Activated T-cell treated with anti-CD3 and anti-CD28 coated beads for 24 hours (primary cell): Measurements from ENCODE around the gene AP3S2.
"Not testable (repeated sequence)": the region's sequence is repeated elsewhere in the genome, so short reads cannot be mapped to it uniquely, and the experiment has no call there.

Source experiments
- DNase-seq: peaks from one replicate; pipeline ENCODE4 v3.0.0-alpha.2; 2020; ENCODE audit warnings: low read depth

AP3S2 gene

GRCh38 chr15:89903015-89903857, 9.4 kb upstream of the AP3S2 start:
- DNase-seq, result no peak

- DNase-seq, result no peak
Measured at GRCh38 chr15:89900849-89901248, 7.1 kb upstream of the AP3S2 start.

DNA sequence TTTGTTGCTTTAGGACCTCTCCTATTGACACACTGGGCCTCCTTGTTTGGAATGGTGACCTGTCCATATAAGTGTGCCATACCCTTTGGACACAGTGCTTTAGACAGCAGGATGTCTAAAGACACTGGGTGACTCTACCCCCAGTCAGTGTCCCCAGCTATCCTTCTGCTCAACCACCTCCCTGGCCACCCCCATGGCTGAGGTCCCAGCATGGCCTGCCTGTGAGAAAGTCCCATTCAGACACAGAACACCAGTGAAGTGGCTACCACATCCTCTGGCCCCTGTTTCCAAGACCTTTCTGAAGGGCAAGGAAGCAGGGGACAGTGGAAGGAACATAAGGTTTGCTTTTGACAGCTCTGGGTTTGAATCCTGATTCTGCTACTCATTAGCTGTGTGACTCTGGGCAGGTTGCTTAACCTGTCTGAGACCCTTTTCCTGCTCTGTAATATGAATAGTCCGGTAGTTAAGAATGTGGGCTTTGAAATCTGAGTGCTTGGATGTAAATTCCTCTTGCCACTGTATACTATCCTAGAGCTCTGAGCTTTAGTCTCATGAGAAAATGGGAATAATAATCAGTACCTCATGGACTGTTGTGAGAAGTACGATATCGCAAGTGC, 6.3 kb upstream of the AP3S2 start:
- no peak for DNase-seq

- no peak for DNase-seq
Measured at GRCh38 chr15:89899295-89899945, 5.6 kb upstream of the AP3S2 start.

GRCh38 chr15:89898614-89899294, 5.0 kb upstream of the AP3S2 start:
- DNase-seq, result no peak

GRCh38 chr15:89898146-89898545, 4.4 kb upstream of the AP3S2 start:
- no peak for DNase-seq

DNA sequence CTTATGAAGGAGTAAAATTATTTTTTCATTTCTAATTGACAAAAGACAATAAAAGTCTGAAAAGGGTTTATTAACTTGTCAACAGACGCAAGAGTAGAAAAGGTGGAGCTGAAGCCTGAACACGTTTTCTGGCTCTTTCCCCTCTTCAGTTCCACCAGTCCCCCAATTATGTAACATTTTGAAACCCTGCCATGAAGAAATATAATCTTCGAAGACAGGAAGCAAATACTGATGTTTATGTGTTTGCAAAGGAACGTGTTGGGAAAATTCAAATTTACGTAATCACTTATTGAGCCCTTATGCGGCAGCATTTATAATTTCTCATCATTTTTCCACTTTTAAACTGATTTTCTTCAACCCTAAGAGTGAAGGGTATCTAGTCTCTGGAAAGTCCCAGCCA, 767 bp downstream of the AP3S2 start:
- DNase-seq, result no peak

- no peak for DNase-seq
Measured at GRCh38 chr15:89888214-89888804, 5.5 kb downstream of the AP3S2 start.

DNA sequence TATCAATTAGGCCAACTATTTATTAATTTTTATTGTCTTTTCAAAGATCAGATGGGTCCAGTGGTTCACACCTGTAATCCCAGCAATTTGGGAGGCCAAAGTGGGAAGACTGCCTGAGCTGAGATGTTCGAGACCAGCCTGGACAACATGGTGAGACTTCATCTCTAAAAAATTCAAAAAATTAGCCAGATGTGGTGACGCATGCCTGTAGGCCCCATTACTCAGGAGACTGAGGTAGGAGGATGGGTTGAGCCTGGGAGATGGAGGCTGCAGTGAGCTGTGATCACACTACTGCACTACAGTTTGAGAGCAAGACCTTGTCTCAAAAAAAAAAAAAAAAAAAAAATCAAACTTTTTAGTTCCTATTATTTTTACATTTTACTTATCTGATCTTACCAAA, 8.2 kb downstream of the AP3S2 start:
- DNase-seq, result no peak

DNA sequence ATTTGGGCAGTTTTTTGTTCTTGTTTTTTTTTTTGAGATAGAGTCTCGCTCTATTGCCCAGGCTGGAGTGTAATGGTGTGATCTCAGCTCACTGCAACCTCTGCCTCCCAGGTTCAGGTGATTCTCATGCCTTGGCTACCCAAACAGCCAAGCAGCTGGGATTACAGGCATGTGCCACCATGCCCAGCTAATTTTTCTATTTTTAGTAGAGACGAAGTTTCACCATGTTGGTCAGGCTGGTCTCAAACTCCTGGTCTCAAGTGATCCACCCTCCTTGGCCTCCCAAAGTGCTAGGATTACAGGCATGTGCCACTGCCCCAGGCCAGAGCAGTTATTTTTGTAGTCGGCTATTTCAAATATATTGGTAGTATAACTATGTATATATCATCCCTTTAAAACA, 8.6 kb downstream of the AP3S2 start:
- DNase-seq, result not testable (repeated sequence)

DNA sequence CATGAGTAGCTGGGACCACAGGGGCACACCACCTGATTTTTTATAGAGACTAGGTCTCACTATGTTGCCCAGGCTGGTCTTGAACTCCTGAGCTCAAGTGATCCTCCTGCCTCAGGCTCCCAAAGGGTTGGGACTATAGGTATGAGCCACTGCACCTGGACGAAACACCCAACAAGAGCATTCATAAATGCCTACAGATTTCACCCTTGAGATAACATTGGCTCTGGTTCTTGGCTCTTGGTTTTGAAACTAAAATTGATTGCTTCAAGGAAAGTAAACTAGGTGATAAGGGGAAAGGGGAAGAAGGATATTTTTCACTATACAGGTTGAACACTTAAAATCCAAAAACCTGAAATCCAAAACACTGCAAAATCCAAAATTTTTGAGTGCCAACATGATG, 10.3 kb downstream of the AP3S2 start:
- no peak for DNase-seq

DNA sequence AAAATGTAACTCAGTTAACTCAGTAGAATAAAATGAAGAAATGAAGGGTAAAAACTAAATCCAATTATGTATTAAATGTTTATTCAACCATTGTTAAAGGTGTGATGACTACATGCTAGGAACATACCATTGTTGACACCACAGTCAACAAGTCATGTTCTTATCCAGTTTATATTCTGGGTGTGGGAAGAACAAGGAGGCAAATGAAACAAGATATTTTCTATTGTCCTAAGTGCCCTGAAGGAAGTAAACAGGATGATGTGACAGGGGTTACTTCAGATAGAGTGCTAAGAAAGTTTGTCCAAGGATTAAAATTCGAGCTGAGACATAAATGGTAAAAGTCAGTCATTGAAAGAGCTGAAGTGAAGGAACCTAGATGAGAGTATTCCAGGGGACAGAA, 13.1 kb downstream of the AP3S2 start:
- DNase-seq, result no peak

DNA sequence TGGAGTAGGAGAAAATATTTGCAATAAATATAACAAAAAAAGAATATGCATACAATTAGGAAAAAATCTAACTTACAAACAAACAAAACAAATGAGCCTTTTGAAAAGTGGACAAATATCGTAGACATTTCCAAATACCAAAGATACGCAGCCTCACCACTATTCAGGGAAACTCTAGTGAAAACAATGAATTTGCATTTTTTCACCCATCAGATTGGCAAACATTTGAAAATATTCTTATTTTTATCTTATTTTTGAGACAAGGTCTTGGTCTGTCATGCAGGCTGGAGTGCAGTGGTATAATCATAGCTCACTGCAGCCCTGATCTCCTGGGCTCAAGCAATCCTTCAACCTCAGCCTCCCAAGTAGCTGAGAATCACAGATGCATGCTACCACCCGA, 15.5 kb downstream of the AP3S2 start:
- DNase-seq, result no peak

GRCh38 chr15:89877083-89877425, 16.7 kb downstream of the AP3S2 start:
- no peak for DNase-seq

DNA sequence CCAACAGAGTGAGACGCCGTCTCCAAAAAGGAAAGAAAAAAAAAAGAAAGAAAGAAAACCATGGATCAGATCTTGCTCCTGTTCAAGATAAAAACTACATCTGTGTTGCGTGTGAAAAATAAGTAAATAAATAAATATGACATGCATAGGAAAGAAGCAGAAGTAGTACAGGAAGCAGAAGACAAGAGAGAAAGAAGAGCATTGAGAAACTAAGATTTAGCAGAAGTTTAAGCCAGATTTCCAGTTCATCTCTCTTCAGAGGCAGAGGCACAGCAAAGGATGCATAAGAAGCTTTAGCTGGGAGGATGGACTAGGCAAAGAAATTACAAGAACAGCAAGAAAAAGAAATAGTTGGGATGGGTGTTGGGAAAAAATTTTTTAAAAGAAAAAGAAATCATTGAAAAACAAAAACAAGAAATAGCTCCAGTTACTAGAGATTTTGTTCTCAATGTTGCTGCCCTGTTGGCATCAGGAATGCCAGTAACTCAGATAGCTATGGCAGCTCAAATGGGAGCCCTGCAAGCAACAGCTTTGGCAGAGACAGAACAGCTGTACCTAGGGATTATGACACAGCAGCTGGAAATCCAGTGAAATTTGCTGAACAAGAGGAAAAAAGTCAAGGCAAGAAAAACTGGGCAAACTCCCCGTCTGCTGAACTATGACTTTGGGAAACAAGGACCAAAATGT, 17.3 kb downstream of the AP3S2 start:
- DNase-seq, result no peak

GRCh38 chr15:89875741-89876140, 18.1 kb downstream of the AP3S2 start:
- DNase-seq, result no peak

DNA sequence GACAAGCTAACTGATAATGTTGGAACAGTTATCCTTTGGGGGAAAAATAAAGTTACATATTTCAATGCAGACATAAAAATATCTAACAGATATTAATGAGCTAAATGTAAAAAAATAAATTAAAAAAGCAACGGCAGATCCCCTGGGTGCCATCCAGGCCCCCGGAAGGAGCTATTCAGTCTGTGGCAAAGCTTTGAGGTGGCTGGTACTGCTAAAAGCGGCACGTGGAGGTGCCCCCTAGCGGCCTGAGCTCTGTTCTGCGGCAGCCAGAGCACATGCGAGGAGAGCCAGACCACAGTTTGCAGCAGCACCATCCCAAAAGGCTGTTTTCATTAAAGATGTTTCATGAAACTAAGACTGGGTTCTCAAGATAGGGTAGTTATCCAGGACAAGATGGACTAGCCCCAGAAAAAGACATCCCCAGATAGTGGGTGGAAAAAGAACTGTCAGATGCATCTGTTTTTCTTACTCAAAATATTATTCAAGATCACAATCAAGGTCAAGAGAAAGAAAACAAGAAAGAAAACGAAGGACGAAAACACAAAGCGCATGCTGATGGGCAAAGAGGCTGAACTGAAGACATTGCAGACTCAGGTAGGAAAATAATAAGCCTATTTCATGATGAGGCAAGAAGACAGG, 18.7 kb downstream of the AP3S2 start:
- peak; percentile 76 for DNase-seq

GRCh38 chr15:89870688-89871288, 23.0 kb downstream of the AP3S2 start:
- no peak for DNase-seq

DNA sequence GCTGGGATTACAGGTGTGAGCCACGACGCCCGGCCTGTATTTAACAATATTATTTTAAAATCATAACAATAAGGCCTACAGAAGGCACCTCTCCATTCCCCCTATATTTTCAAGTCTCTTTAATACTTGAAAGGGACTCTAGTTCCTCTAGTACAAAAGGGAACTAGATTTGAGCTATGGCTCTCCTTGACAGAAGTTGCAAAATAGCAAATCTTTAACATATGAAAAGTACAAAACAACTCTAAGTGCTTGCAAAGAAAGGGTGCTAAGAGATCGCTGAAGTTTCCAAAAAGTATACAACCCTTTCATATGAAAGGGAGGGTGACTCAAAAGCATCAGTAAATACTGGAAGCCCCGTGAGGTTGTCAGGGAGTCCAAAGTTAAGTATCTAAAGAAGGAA, 23.8 kb downstream of the AP3S2 start:
- DNase-seq, result no peak

- not testable (repeated sequence) for DNase-seq
Measured at GRCh38 chr15:89869490-89869889, 24.3 kb downstream of the AP3S2 start.
